ENCODE results near the gene YTHDC2.
"Not testable (repeated sequence)": the region's sequence is repeated elsewhere in the genome, so short reads cannot be mapped to it uniquely, and the experiment has no call there.

The YTHDC2 gene

DNA sequence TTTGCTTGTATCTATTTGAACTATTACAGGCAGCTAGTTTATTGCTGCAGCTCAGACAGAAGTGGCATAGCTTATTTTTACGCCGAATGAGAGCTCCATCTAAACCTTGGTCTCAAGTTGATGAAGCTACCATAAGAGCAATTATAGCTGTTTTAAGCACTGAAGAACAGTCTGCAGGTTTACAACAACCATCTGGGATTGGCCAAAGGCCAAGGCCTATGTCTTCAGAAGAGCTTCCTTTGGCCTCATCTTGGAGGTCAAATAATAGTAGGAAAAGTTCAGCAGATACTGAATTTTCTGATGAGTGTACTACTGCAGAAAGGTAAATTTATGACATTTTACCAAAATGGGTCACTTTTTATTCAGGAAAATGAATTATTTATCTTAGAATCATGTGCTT is 67.9 kb downstream of the YTHDC2 start:
- Histone ChIP-seq H3K36me3 (ENCODE audit: control insufficient read depth, insufficient read depth, low read length) (peaks cover 12% of the 10 kb centered on the region), H3K27me3 (replicated peaks; ENCODE audit: control insufficient read depth, insufficient read depth, low read length, poor library complexity, severe bottlenecking) (no peaks in the 10 kb centered on the region), H3K4me3 (ENCODE audit: insufficient read depth, low read depth, low read length, poor library complexity, severe bottlenecking) (no peak overlapping the region), H3K9me3 (ENCODE audit: control insufficient read depth, low read length) (no peaks in the 10 kb centered on the region), H3K4me1 (ENCODE audit: control insufficient read depth, insufficient read depth, low read length, poor library complexity, severe bottlenecking) (no peaks in the 10 kb centered on the region), H3K27ac (ENCODE audit: insufficient read depth, low read length, poor library complexity, severe bottlenecking) (no peak overlapping the region)
- no peak for DNase-seq

GRCh38 chr5:113598150-113598549 is 84.7 kb downstream of the YTHDC2 start:
- no peak for DNase-seq
- H3K36me3 ChIP-seq (ENCODE audit: control insufficient read depth, insufficient read depth, low read length), result peaks cover 3% of the 10 kb centered on the region

GRCh38 chr5:113598926-113599325 is 85.4 kb downstream of the YTHDC2 start:
- H3K4me3 ChIP-seq (ENCODE audit: insufficient read depth, low read depth, low read length, poor library complexity, severe bottlenecking), result no peak overlapping the region
- H3K27me3 ChIP-seq (replicated peaks; ENCODE audit: control insufficient read depth, insufficient read depth, low read length, poor library complexity, severe bottlenecking), result no peaks in the 10 kb centered on the region
- no peak overlapping the region for H3K27ac ChIP-seq (ENCODE audit: insufficient read depth, low read length, poor library complexity, severe bottlenecking)
- no peaks in the 10 kb centered on the region for H3K9me3 ChIP-seq (ENCODE audit: control insufficient read depth, low read length)
- no peaks in the 10 kb centered on the region for H3K36me3 ChIP-seq (ENCODE audit: control insufficient read depth, insufficient read depth, low read length)
- no peak for DNase-seq
- no peaks in the 10 kb centered on the region for H3K4me1 ChIP-seq (ENCODE audit: control insufficient read depth, insufficient read depth, low read length, poor library complexity, severe bottlenecking)

More at GRCh38 chr5:113598150-113598549, 84.7 kb downstream of the YTHDC2 start:
- H3K4me1 ChIP-seq (ENCODE audit: control insufficient read depth, insufficient read depth, low read length, poor library complexity, severe bottlenecking), result no peaks in the 10 kb centered on the region
- H3K4me3 ChIP-seq (ENCODE audit: insufficient read depth, low read depth, low read length, poor library complexity, severe bottlenecking), result no peak overlapping the region
- H3K27ac ChIP-seq (ENCODE audit: insufficient read depth, low read length, poor library complexity, severe bottlenecking), result no peak overlapping the region
- H3K9me3 ChIP-seq (ENCODE audit: control insufficient read depth, low read length), result no peaks in the 10 kb centered on the region
- no peaks in the 10 kb centered on the region for H3K27me3 ChIP-seq (replicated peaks; ENCODE audit: control insufficient read depth, insufficient read depth, low read length, poor library complexity, severe bottlenecking)

DNA sequence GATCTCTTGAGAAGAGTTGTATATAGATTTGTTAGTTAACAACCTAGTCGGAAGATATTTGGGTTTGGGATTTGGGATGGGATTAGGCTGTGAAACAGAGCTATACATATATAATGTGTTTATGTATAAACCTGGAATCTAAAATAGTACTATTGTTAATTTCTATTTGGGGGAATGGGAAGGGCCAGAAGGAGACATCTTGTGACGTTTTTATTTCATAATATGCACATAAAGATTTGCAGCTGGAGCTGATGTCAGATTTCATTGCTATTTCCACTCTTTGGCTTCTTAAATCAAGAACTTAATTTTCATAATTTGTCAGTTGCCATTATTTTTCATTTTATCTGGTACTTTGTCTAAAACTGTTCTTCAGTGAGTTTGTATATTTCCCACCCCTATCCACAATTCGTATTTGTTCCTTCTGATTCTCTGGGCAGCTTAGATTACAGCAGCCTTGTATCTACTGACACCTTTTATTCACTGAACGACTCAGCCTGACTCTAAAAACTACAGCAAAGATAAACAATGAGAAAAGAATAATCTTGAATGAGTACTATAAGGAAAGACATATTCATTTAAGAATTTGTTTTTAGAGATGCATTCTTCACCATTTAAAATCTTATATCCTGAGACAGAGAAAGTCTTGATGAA is 86.9 kb downstream of the YTHDC2 start:
- no peak for DNase-seq
- Histone ChIP-seq H3K9me3 (ENCODE audit: control insufficient read depth, low read length) (no peaks in the 10 kb centered on the region), H3K4me3 (ENCODE audit: insufficient read depth, low read depth, low read length, poor library complexity, severe bottlenecking) (no peak overlapping the region), H3K27me3 (replicated peaks; ENCODE audit: control insufficient read depth, insufficient read depth, low read length, poor library complexity, severe bottlenecking) (no peaks in the 10 kb centered on the region), H3K4me1 (ENCODE audit: control insufficient read depth, insufficient read depth, low read length, poor library complexity, severe bottlenecking) (no peaks in the 10 kb centered on the region), H3K27ac (ENCODE audit: insufficient read depth, low read length, poor library complexity, severe bottlenecking) (no peak overlapping the region), H3K36me3 (ENCODE audit: control insufficient read depth, insufficient read depth, low read length) (no peaks in the 10 kb centered on the region)

DNA sequence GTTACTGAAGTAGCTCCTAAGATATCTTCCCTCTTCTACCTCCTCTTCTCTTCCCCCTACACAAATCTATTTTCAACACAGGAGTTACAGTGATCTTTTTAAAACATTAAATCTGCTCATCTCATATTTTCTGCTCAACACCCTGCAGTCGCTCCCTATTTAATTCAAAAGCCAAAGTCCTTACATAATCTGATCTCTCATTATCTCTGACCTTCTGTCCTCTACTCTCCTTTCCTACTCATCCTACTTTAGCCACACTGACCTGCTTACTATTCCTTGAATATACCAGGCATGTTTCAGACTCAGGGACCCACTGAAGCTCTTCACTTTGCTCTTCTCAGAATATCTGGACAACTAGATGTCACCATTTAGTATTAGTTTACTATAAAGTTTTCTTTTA is 87.9 kb downstream of the YTHDC2 start:
- Histone ChIP-seq H3K4me3 (ENCODE audit: insufficient read depth, low read depth, low read length, poor library complexity, severe bottlenecking) (no peak overlapping the region), H3K9me3 (ENCODE audit: control insufficient read depth, low read length) (no peaks in the 10 kb centered on the region), H3K36me3 (ENCODE audit: control insufficient read depth, insufficient read depth, low read length) (no peaks in the 10 kb centered on the region), H3K27ac (ENCODE audit: insufficient read depth, low read length, poor library complexity, severe bottlenecking) (no peak overlapping the region), H3K4me1 (ENCODE audit: control insufficient read depth, insufficient read depth, low read length, poor library complexity, severe bottlenecking) (no peaks in the 10 kb centered on the region), H3K27me3 (replicated peaks; ENCODE audit: control insufficient read depth, insufficient read depth, low read length, poor library complexity, severe bottlenecking) (no peaks in the 10 kb centered on the region)
- DNase-seq, result no peak

DNA sequence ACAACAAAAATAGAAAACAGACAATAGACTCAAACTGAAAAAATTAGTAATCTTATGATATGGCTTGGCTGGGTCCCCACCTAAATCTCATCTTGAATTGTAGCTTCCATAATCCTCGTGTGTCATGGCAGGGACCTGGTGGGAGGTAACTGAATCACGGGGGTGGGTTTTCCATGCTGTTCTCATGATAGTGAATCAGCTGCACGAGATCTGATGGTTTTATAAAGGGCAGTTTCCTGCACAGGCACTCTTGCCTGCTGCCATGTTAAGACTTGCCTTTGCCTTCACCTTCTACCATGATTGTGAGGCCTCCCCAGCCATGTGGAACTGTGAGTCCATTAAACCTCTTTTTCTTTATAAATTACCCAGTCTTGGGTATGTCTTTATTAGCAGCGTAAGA is 89.8 kb downstream of the YTHDC2 start:
- DNase-seq; H3K4me1 ChIP-seq (ENCODE audit: control insufficient read depth, insufficient read depth, low read length, poor library complexity, severe bottlenecking); H3K27me3 ChIP-seq (replicated peaks; ENCODE audit: control insufficient read depth, insufficient read depth, low read length, poor library complexity, severe bottlenecking); H3K27ac ChIP-seq (ENCODE audit: insufficient read depth, low read length, poor library complexity, severe bottlenecking); H3K36me3 ChIP-seq (ENCODE audit: control insufficient read depth, insufficient read depth, low read length); H3K9me3 ChIP-seq (ENCODE audit: control insufficient read depth, low read length); H3K4me3 ChIP-seq (ENCODE audit: insufficient read depth, low read depth, low read length, poor library complexity, severe bottlenecking): not testable (repeated sequence)

DNA sequence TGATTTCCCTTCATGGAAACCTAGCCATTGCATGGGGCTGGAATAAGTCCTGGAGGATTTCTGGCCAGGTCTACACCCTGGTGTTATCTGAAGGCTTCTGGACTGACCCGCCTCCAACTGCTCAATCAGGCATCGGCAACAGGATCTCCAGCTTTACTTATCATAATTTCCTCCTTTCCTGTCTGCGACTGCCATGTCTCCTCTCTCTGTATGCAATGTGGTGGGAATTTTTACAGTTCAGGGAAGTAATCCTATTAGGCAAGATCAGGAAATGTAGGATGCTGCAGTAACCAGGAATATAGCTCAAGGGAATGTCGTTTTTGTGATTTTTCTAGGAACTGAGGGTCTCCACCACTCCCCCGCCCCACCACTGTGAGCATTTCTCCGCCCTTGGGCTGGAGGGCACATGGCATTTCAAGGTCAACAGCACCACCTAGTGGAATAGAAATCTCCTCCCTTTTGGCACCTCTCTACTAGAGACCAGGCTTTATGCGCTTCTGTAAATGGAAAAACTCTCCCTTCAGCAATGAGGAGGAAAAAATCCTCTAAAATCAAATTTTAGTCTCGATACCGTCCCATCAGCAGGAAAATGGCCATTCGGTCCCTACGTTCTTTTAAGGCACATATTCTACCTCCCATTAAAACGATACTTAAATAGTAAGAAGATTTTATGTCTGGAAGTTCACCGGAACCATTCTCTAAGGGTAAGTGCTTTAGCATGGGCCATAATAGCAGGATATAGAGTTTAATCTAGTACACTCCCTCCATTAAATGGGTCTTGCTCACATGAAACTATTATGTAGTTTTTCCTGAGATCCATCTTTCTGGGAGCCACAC is 93.0 kb downstream of the YTHDC2 start:
- no peaks in the 10 kb centered on the region for H3K27me3 ChIP-seq (replicated peaks; ENCODE audit: control insufficient read depth, insufficient read depth, low read length, poor library complexity, severe bottlenecking)
- no peak overlapping the region for H3K27ac ChIP-seq (ENCODE audit: insufficient read depth, low read length, poor library complexity, severe bottlenecking)
- DNase-seq, result peak in 1 of 3 donors; percentile 25
- no peaks in the 10 kb centered on the region for H3K9me3 ChIP-seq (ENCODE audit: control insufficient read depth, low read length)
- H3K4me1 ChIP-seq (ENCODE audit: control insufficient read depth, insufficient read depth, low read length, poor library complexity, severe bottlenecking), result no peaks in the 10 kb centered on the region
- no peaks in the 10 kb centered on the region for H3K36me3 ChIP-seq (ENCODE audit: control insufficient read depth, insufficient read depth, low read length)
- no peak overlapping the region for H3K4me3 ChIP-seq (ENCODE audit: insufficient read depth, low read depth, low read length, poor library complexity, severe bottlenecking)

- no peak overlapping the region for H3K27ac ChIP-seq (ENCODE audit: insufficient read depth, low read length, poor library complexity, severe bottlenecking)
- H3K4me3 ChIP-seq (ENCODE audit: insufficient read depth, low read depth, low read length, poor library complexity, severe bottlenecking), result no peak overlapping the region
- H3K4me1 ChIP-seq (ENCODE audit: control insufficient read depth, insufficient read depth, low read length, poor library complexity, severe bottlenecking), result no peaks in the 10 kb centered on the region
- H3K36me3 ChIP-seq (ENCODE audit: control insufficient read depth, insufficient read depth, low read length), result no peaks in the 10 kb centered on the region
- no peaks in the 10 kb centered on the region for H3K27me3 ChIP-seq (replicated peaks; ENCODE audit: control insufficient read depth, insufficient read depth, low read length, poor library complexity, severe bottlenecking)
- DNase-seq, result no peak
- H3K9me3 ChIP-seq (ENCODE audit: control insufficient read depth, low read length), result no peaks in the 10 kb centered on the region
These were observed 93.9 kb downstream of the YTHDC2 start for GRCh38 chr5:113607361-113607760.

- no peak overlapping the region for H3K4me3 ChIP-seq (ENCODE audit: insufficient read depth, low read depth, low read length, poor library complexity, severe bottlenecking)
- H3K4me1 ChIP-seq (ENCODE audit: control insufficient read depth, insufficient read depth, low read length, poor library complexity, severe bottlenecking), result no peaks in the 10 kb centered on the region
- no peak overlapping the region for H3K27ac ChIP-seq (ENCODE audit: insufficient read depth, low read length, poor library complexity, severe bottlenecking)
- H3K36me3 ChIP-seq (ENCODE audit: control insufficient read depth, insufficient read depth, low read length), result no peaks in the 10 kb centered on the region
- H3K27me3 ChIP-seq (replicated peaks; ENCODE audit: control insufficient read depth, insufficient read depth, low read length, poor library complexity, severe bottlenecking), result no peaks in the 10 kb centered on the region
- H3K9me3 ChIP-seq (ENCODE audit: control insufficient read depth, low read length), result no peaks in the 10 kb centered on the region
- DNase-seq, result no peak
These were observed 94.7 kb downstream of the YTHDC2 start for GRCh38 chr5:113608113-113608596.

GRCh38 chr5:113612060-113612496 is 98.6 kb downstream of the YTHDC2 start:
- Histone ChIP-seq H3K27ac (ENCODE audit: insufficient read depth, low read length, poor library complexity, severe bottlenecking) (no peak overlapping the region), H3K4me1 (ENCODE audit: control insufficient read depth, insufficient read depth, low read length, poor library complexity, severe bottlenecking) (no peaks in the 10 kb centered on the region), H3K27me3 (replicated peaks; ENCODE audit: control insufficient read depth, insufficient read depth, low read length, poor library complexity, severe bottlenecking) (no peaks in the 10 kb centered on the region), H3K4me3 (ENCODE audit: insufficient read depth, low read depth, low read length, poor library complexity, severe bottlenecking) (no peak overlapping the region), H3K9me3 (ENCODE audit: control insufficient read depth, low read length) (no peaks in the 10 kb centered on the region), H3K36me3 (ENCODE audit: control insufficient read depth, insufficient read depth, low read length) (no peaks in the 10 kb centered on the region)
- no peak for DNase-seq

Data from effector memory CD4-positive, alpha-beta T cell (primary cell).